MCF 10A (cell line): ENCODE measurements around the gene TMEM236. TPM values are rescaled to one million over a fixed set of nuclear protein-coding genes. Genes with fewer than 3 reads are reported as not detected.

ENCODE experiments used
- BruUV-seq: library from RNA; stranded (reverse); fragments of 400-500 nt; replicated peaks from 2 replicates; lab custom pipeline; 2021; lab: Mats Ljungman, UMichigan
- CTCF ChIA-PET: fragments of 300-600 bp; sonication (Branson Sonifier 250); formaldehyde crosslinking; extraction: SDS; loops from one replicate; lab custom pipeline; 2021; ENCODE audit warnings: antibody characterized with exemption, inconsistent platforms; lab: Yijun Ruan, JAX
- POLR2A ChIA-PET: fragments of 300-600, 350-650 bp; sonication (Branson Sonifier 250); formaldehyde crosslinking; extraction: SDS; loops from one replicate; lab custom pipeline; 2020; ENCODE audit warnings: antibody characterized with exemption, inconsistent platforms; lab: Yijun Ruan, JAX
- DNase-seq: peaks from one replicate; pipeline ENCODE4 v3.0.0-alpha.2; 2018; ENCODE audit not compliant: unreplicated experiment
- H3K27ac Mint-ChIP-seq: one replicate; pipeline ENCODE4 v1.8.0; 2022; ENCODE audit warnings: mild to moderate bottlenecking, low read depth, mixed read lengths; ENCODE audit not compliant: unreplicated experiment
- H3K27me3 Mint-ChIP-seq: one replicate; pipeline ENCODE4 v1.8.0; 2022; ENCODE audit warnings: mixed read lengths; ENCODE audit not compliant: insufficient read depth, unreplicated experiment
- H3K36me3 Mint-ChIP-seq: one replicate; pipeline ENCODE4 v1.8.0; 2022; ENCODE audit warnings: mild to moderate bottlenecking, moderate library complexity, mixed read lengths; ENCODE audit not compliant: insufficient read depth, unreplicated experiment
- H3K4me1 Mint-ChIP-seq: one replicate; pipeline ENCODE4 v1.8.0; 2022; ENCODE audit warnings: mixed read lengths; ENCODE audit not compliant: insufficient read depth, unreplicated experiment
- H3K4me3 Mint-ChIP-seq: one replicate; pipeline ENCODE4 v1.8.0; 2022; ENCODE audit warnings: mild to moderate bottlenecking, moderate library complexity, mixed read lengths; ENCODE audit not compliant: unreplicated experiment
- H3K9me3 Mint-ChIP-seq: one replicate; pipeline ENCODE4 v1.8.0; 2022; ENCODE audit warnings: mixed read lengths; ENCODE audit not compliant: unreplicated experiment
- CTCF ChIP-seq: fragments of 200-600 bp; IDR thresholded peaks from one replicate; pipeline ENCODE4 v1.8.0; 2022; ENCODE audit warnings: antibody characterized with exemption, mild to moderate bottlenecking; ENCODE audit not compliant: unreplicated experiment
- intact Hi-C: fragments of 100-400 bp; cut with micrococcal nuclease; formaldehyde crosslinking; loops from 2 replicates; pipeline ENCODE4 v1.14.1; 2022
- total RNA-seq: library from RNA; stranded (reverse); gene quantifications from 2 replicates; pipeline ENCODE4 v1.2.3, GENCODE V29; 2022

TMEM236 gene
- total RNA-seq, 1 experiment from 2014 or later, result 0.09 TPM

- BruUV-seq, result no TSS peak
- intact Hi-C loops, result loop anchor here (1.0 to 5.0 kb wide), 4 partner anchors 135 to 575 kb away; no protein-coding TSS in a partner anchor
- no peaks in the 10 kb centered on the region for H3K36me3 Mint-ChIP-seq
- no peak overlapping the region for H3K4me3 Mint-ChIP-seq
- no peak overlapping the region for H3K27ac Mint-ChIP-seq
- no peaks in the 10 kb centered on the region for H3K27me3 Mint-ChIP-seq
- no peaks in the 10 kb centered on the region for H3K4me1 Mint-ChIP-seq
- DNase-seq, result peak; percentile 43
- peak; percentile 50 for TF ChIP-seq CTCF
- CTCF ChIA-PET, result interaction anchor here (0.6 to 4.5 kb wide), 41 partner anchors 10 to 1181 kb away, joined by 3 to 32 read pairs (median 4); partner anchors contain the start of gene STAM
- no peaks in the 10 kb centered on the region for H3K9me3 Mint-ChIP-seq
- POLR2A ChIA-PET, result interaction anchor here (1.0 to 1.6 kb wide), 3 partner anchors 22 to 119 kb away, joined by 3 to 4 read pairs (median 3); partner anchors contain the start of gene STAM
Observed at GRCh38 chr10:17737027-17737965, 14.7 kb upstream of the TMEM236 start.

GRCh38 chr10:17740668-17741067 lies 11.3 kb upstream of the TMEM236 start:
- no peaks in the 10 kb centered on the region for H3K4me1 Mint-ChIP-seq
- no peaks in the 10 kb centered on the region for H3K27me3 Mint-ChIP-seq
- no peaks in the 10 kb centered on the region for H3K36me3 Mint-ChIP-seq
- BruUV-seq, result no TSS peak
- ChIA-PET CTCF (interaction anchor here (1.3 kb wide), 1 partner anchor 123 kb away, joined by 3 read pairs; no protein-coding TSS in a partner anchor), POLR2A (interaction anchor here (0.6 kb wide), 1 partner anchor 14 kb away, joined by 4 read pairs; no protein-coding TSS in a partner anchor)
- H3K4me3 Mint-ChIP-seq, result no peak overlapping the region
- no peak for DNase-seq
- TF ChIP-seq CTCF, result no peak
- H3K27ac Mint-ChIP-seq, result no peak overlapping the region
- H3K9me3 Mint-ChIP-seq, result no peaks in the 10 kb centered on the region
- intact Hi-C loops, result no loop called here

DNA sequence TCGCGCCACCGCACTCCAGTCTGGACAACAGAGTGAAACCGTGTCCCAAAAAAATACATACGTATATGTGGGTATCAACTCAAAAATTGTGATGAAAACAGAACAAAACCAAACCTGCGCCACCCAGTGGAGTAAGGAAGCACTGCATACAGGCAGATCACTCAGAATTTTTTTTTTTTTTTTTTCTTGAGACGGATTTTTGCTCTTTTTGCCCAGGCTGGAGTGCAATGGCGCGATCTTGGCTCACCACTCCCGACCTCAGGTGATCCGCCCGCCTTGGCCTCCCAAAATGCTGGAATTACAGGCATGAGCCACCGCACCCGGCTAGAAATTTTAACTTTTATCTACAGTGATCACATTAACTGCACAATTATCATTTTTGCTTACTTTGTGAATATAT lies 9.1 kb upstream of the TMEM236 start:
- intact Hi-C loops, result loop anchor here (1.0 to 2.0 kb wide), 2 partner anchors 136 to 472 kb away; no protein-coding TSS in a partner anchor
- H3K9me3 Mint-ChIP-seq, result no peaks in the 10 kb centered on the region
- H3K36me3 Mint-ChIP-seq, result no peaks in the 10 kb centered on the region
- ChIA-PET POLR2A (interaction anchor here (0.7 kb wide), 1 partner anchor 473 kb away, joined by 4 read pairs; no protein-coding TSS in a partner anchor), CTCF (interaction anchor here (0.6 to 3.2 kb wide), 29 partner anchors 8 to 651 kb away, joined by 3 to 39 read pairs (median 4); no protein-coding TSS in a partner anchor)
- peak; percentile 62 for DNase-seq
- no TSS peak for BruUV-seq
- no peak overlapping the region for H3K27ac Mint-ChIP-seq
- H3K4me1 Mint-ChIP-seq, result peaks cover 5% of the 10 kb centered on the region
- H3K27me3 Mint-ChIP-seq, result no peaks in the 10 kb centered on the region
- peak; percentile 80 for TF ChIP-seq CTCF
- no peak overlapping the region for H3K4me3 Mint-ChIP-seq

GRCh38 chr10:17743437-17743836 lies 8.6 kb upstream of the TMEM236 start:
- TF ChIP-seq CTCF, result no peak
- no TSS peak for BruUV-seq
- H3K36me3 Mint-ChIP-seq, result no peaks in the 10 kb centered on the region
- ChIA-PET CTCF (interaction anchor here (0.6 to 3.2 kb wide), 9 partner anchors 11 to 396 kb away, joined by 3 to 39 read pairs (median 3); no protein-coding TSS in a partner anchor), POLR2A (interaction anchor here (0.6 kb wide), 1 partner anchor 400 kb away, joined by 3 read pairs; no protein-coding TSS in a partner anchor)
- no peaks in the 10 kb centered on the region for H3K9me3 Mint-ChIP-seq
- H3K4me3 Mint-ChIP-seq, result no peak overlapping the region
- H3K27ac Mint-ChIP-seq, result no peak overlapping the region
- no peaks in the 10 kb centered on the region for H3K27me3 Mint-ChIP-seq
- H3K4me1 Mint-ChIP-seq, result peaks cover 7% of the 10 kb centered on the region
- intact Hi-C loops, result loop anchor here (1.0 to 2.0 kb wide), 2 partner anchors 136 to 471 kb away; no protein-coding TSS in a partner anchor
- no peak for DNase-seq
